Esophagus muscularis mucosa (tissue), 3 donors: ENCODE measurements around the gene DRAP1.

Source experiments
- POLR2A ChIP-seq: fragments of 450-650 bp; IDR thresholded peaks from one replicate; pipeline ENCODE4 v1.6.1; 2017; ENCODE audit warnings: antibody characterized with exemption, moderate library complexity, mild to moderate bottlenecking, low read depth
- TF ChIP-seq, protein P1 (sequence below), 3 experiments: fragments of 200-600 bp in 2 of 3; fragments of 450-650 bp in 1 of 3; sonication (generic) in 2 of 3; IDR thresholded peaks; one replicate each; pipeline ENCODE4 v1.5.1; 2017 to 2019; ENCODE audit warnings: antibody characterized with exemption in 3 of 3, mild to moderate bottlenecking in 2 of 3, moderate library complexity in 1 of 3

DNA sequence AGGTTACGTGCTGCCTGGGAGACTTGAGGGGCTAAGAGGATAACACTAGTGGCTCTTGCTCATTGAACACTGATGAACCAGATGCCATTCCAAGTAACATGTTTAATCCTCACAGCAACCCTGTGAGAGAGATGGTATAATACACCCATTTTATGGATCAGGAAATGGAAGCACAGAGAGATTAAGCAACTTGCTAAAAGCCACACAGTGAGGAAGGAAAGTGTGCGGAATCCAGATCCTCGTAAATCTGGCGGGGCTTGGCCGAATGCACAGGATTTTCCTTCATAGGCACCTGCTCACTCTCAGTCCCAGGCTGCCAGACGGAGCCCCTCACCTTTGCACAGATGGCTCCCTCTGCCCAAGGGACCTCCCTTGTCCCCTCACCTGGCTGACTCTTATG is 11.3 kb upstream of the DRAP1 start:
- TF ChIP-seq, protein P1, sequence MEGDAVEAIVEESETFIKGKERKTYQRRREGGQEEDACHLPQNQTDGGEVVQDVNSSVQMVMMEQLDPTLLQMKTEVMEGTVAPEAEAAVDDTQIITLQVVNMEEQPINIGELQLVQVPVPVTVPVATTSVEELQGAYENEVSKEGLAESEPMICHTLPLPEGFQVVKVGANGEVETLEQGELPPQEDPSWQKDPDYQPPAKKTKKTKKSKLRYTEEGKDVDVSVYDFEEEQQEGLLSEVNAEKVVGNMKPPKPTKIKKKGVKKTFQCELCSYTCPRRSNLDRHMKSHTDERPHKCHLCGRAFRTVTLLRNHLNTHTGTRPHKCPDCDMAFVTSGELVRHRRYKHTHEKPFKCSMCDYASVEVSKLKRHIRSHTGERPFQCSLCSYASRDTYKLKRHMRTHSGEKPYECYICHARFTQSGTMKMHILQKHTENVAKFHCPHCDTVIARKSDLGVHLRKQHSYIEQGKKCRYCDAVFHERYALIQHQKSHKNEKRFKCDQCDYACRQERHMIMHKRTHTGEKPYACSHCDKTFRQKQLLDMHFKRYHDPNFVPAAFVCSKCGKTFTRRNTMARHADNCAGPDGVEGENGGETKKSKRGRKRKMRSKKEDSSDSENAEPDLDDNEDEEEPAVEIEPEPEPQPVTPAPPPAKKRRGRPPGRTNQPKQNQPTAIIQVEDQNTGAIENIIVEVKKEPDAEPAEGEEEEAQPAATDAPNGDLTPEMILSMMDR (IDR thresholded peaks at IDR 0.05), result no peak
- TF ChIP-seq POLR2A, result no peak
